ENCODE data around the gene THUMPD1. TPM values are rescaled to one million over a fixed set of nuclear protein-coding genes. Genes with fewer than 3 reads are reported as not detected.
A peak's percentile ranks its signal among the peaks of the same experiment; 100 is the strongest.
"Not testable (repeated sequence)": the region's sequence is repeated elsewhere in the genome, so short reads cannot be mapped to it uniquely, and the experiment has no call there.

Gene THUMPD1
- total RNA-seq, 2 experiments from 2014 or later = 56.4 to 58.6 TPM

DNA sequence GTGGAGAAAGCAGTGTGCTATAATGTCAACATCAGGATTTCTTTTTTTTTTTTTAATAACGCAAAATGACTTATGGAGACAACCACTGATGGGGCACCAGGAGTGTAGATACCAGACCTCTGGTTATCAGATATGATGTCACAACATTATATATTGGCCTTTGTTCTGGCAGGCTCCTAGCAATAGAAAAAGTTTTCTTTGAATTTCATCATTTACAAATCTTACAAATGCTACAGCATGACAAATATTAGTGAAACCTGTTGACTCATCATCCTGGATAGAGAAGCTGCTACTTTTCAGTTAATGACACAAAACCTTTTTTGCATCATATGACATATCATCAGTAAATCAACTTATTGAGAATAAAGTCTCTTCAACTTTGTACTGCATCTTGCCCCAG, 6.1 kb downstream of the THUMPD1 start:
- Mint-ChIP-seq H3K4me3 (no peak overlapping the region), H3K4me1 (peaks cover 32% of the 10 kb centered on the region), H3K27me3 (no peaks in the 10 kb centered on the region), H3K36me3 (peaks cover 22% of the 10 kb centered on the region), H3K27ac (peak overlapping the region; percentile 84), H3K9me3 (no peaks in the 10 kb centered on the region)
- no peak for DNase-seq

DNA sequence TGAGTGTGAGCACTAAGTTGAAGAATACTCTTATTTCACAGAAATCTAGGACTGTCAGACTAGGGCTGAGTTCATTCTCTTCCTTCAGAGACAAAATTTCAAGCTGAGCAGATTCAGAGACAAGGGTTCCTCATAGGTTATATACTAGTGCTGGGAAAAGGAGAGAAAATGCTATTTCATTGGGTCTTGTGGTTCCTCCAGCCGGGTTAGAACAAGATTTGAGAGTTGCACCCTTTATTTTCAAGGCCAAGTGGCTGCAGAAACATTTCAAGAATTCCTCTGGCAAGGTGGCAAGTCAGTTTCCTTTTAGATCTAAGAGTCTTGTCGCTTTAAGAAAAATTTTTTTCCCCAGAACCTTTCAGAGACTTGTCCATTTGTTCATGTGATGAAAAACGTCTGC, 6.8 kb downstream of the THUMPD1 start:
- Mint-ChIP-seq H3K9me3 (no peaks in the 10 kb centered on the region), H3K4me3 (no peak overlapping the region), H3K27ac (peak overlapping the region; percentile 84), H3K4me1 (peaks cover 26% of the 10 kb centered on the region), H3K36me3 (peaks cover 20% of the 10 kb centered on the region), H3K27me3 (no peaks in the 10 kb centered on the region)
- DNase-seq = no peak

DNA sequence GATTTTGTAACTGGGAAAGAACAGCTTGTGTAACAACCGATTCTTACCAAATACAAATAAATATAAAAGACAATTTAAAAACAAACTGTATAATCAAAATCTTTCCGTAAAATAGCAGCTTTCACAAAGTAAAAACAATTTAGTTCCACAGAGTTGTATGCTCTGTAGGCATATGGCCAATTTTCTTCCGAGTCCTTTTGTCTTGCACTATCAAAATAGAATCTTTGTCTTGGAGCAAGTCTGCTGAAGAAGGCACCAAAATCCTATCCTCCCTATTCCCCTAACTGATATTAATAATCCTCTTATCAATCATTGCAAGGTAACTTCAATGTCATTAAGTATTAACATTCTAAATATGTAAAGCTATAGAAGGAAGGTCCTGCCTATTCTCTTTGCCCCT, 7.6 kb downstream of the THUMPD1 start:
- H3K4me1 Mint-ChIP-seq = peaks cover 24% of the 10 kb centered on the region
- no peaks in the 10 kb centered on the region for H3K9me3 Mint-ChIP-seq
- H3K36me3 Mint-ChIP-seq = peaks cover 20% of the 10 kb centered on the region
- no peak overlapping the region for H3K4me3 Mint-ChIP-seq
- no peaks in the 10 kb centered on the region for H3K27me3 Mint-ChIP-seq
- DNase-seq = no peak
- H3K27ac Mint-ChIP-seq = peak overlapping the region; percentile 84

DNA sequence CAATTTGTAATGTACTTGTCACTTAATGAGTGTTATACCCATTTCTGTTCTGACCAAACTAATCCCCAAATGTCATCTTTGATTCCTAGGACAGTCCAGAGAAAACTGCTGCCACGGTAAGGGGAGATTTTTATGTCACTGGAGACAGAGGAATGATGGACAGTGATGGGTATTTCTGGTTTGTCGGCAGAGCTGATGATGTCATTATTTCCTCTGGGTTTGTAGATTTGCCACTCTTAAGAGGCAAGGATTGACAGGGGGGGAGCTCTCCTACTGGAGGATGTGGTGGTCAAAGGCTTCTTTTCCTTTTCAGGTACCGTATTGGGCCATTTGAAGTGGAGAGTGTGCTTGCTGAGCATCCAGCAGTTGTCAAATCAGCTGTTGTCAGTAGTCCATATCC, 12.5 kb downstream of the THUMPD1 start:
- no peak for DNase-seq
- Mint-ChIP-seq H3K4me1 (no peaks in the 10 kb centered on the region), H3K27ac (no peak overlapping the region), H3K4me3 (no peak overlapping the region), H3K27me3 (no peaks in the 10 kb centered on the region), H3K36me3 (peaks cover 4% of the 10 kb centered on the region), H3K9me3 (no peaks in the 10 kb centered on the region)

DNA sequence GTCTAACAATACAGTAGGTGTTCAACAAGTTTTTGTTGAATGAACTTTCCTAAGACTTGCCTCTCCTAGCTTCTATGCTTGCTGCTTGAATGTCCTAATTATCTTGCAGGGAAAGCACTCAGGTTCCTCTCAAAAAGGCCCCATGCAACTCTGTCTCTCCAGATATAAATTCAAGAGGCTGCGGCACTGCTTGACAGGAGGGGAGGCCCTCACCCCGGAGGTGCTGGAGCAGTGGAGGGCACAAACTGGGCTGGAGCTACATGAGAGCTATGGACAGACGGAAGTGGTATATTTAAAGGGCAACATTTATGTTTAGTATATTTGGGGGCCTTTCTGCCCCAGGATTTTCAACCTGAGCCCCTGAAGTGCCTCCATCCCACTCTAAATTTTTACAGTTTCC, 14.4 kb downstream of the THUMPD1 start:
- no peaks in the 10 kb centered on the region for H3K36me3 Mint-ChIP-seq
- H3K27ac Mint-ChIP-seq = no peak overlapping the region
- no peak for DNase-seq
- no peak overlapping the region for H3K4me3 Mint-ChIP-seq
- no peaks in the 10 kb centered on the region for H3K4me1 Mint-ChIP-seq
- no peaks in the 10 kb centered on the region for H3K27me3 Mint-ChIP-seq
- H3K9me3 Mint-ChIP-seq = no peaks in the 10 kb centered on the region

DNA sequence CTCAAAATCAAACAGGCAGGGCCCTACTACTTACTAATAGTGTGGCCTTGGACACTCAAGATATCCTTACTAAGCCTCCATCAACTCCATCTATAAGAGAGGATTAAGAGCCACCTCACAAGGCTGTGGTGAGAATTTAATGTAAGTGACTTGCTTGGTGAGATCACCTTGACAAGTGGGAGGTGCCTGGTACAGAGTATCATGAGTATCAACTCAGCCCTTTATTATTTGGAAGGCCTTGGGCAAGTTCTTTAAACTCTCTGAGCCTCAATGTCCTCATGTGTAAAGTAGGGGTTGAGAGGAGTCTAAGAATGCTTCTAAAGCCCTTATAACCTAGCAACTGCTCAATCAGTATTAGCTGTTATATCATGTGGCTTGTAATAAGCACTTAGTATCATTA, 15.0 kb downstream of the THUMPD1 start:
- H3K27ac Mint-ChIP-seq = no peak overlapping the region
- no peaks in the 10 kb centered on the region for H3K4me1 Mint-ChIP-seq
- H3K4me3 Mint-ChIP-seq = no peak overlapping the region
- no peak for DNase-seq
- no peaks in the 10 kb centered on the region for H3K36me3 Mint-ChIP-seq
- no peaks in the 10 kb centered on the region for H3K27me3 Mint-ChIP-seq
- no peaks in the 10 kb centered on the region for H3K9me3 Mint-ChIP-seq

DNA sequence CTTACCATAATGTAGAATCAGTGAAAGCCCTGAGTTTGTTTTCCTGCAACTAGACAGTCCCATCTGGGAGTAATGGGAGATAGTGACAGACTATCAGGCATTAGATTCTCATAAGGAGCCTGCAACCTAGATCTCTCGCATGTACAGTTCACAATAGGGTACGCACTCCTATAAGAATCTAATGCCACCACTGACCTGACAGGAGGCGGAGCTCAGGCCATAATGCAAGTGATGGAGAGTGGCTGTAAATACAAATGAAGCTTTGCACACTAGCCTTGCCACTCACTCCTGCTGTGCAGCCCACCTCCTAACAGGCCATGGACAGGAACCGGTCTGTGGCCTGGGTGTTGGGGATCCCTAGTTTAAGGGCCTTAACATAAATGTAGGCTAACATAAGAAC, 21.4 kb downstream of the THUMPD1 start:
- no peak overlapping the region for H3K27ac Mint-ChIP-seq
- no peak overlapping the region for H3K4me3 Mint-ChIP-seq
- no peaks in the 10 kb centered on the region for H3K4me1 Mint-ChIP-seq
- H3K36me3 Mint-ChIP-seq = no peaks in the 10 kb centered on the region
- H3K27me3 Mint-ChIP-seq = no peaks in the 10 kb centered on the region
- no peak for DNase-seq
- H3K9me3 Mint-ChIP-seq = no peaks in the 10 kb centered on the region

DNA sequence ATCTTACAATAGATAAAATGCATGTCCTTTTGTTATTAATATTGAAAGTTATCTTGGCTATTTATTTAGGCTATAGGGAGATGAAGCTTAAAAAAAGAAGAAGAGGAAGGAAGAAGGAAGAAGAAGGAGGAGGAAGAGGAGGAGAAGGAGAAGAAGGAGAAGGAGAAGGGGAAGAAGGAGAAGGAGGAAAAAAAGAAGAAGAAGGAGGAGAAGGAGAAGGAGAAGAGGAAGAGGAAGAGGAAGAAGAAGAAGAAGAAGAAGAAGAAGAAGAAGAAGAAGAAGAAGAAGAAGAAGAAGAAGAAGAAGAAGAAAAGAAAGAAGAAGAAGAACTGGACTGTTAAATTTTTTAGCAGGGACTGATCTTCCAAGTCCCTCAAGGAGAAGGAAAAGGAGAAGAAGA, 23.9 kb downstream of the THUMPD1 start:
- H3K9me3 Mint-ChIP-seq, H3K27ac Mint-ChIP-seq, H3K4me3 Mint-ChIP-seq, H3K36me3 Mint-ChIP-seq, H3K4me1 Mint-ChIP-seq, H3K27me3 Mint-ChIP-seq, DNase-seq: not testable (repeated sequence)

DNA sequence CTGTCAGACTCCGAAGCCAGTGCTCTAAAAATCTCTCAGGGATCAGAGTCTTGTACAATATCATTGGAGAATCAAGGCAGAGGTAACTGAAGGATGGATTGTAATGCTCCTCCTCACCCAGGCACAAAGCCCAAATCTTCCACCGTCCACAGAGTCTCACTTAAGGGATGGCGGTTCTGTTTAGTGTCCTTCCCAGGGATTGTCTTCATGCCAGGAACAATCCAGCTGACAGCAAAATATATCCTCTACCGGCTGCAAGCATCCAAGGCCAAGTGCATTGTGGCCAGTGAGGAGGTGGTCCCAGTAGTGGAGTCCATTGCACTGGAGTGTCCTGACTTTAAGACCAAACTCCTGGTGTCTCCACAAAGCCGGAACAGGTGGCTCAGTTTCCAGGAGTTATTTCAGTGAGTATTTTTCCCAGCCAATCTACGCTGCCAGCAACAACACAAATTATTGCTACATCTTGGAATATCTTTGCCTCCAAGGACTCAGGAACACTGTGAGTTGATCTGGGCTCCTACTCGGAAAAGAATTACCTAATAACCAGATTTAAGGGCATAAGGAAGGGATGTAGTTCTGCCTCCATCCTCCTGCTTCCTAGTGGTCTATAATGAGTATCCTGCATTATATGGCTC, 30.2 kb downstream of the THUMPD1 start:
- H3K4me3 Mint-ChIP-seq = no peak overlapping the region

DNA sequence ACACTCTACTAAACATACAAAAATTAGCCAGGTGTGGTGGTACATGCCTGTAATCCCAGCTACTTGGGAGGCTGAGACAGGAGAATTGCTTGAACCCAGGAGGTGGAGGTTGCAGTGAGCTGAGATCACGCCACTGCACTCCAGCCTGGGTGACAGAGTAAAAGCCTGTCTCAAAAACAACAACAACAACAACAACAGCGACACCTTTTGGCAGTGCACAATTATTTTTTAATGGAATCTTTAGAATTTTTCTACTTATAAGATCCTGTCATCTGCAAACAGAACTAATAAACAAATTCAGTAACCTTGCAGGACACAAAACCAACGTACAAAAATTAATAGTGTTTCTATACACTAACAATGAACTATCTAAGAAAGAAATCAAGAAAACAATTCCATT, 33.5 kb downstream of the THUMPD1 start:
- H3K4me3 Mint-ChIP-seq, H3K4me1 Mint-ChIP-seq, H3K27me3 Mint-ChIP-seq, H3K9me3 Mint-ChIP-seq, H3K36me3 Mint-ChIP-seq, DNase-seq, H3K27ac Mint-ChIP-seq: not testable (repeated sequence)

More for the DNA sequence above, 30.2 kb downstream of the THUMPD1 start:
- no peak overlapping the region for H3K27ac Mint-ChIP-seq
- no peaks in the 10 kb centered on the region for H3K27me3 Mint-ChIP-seq
- no peaks in the 10 kb centered on the region for H3K9me3 Mint-ChIP-seq
- no peak for DNase-seq
- H3K36me3 Mint-ChIP-seq = no peaks in the 10 kb centered on the region
- H3K4me1 Mint-ChIP-seq = no peaks in the 10 kb centered on the region

DNA sequence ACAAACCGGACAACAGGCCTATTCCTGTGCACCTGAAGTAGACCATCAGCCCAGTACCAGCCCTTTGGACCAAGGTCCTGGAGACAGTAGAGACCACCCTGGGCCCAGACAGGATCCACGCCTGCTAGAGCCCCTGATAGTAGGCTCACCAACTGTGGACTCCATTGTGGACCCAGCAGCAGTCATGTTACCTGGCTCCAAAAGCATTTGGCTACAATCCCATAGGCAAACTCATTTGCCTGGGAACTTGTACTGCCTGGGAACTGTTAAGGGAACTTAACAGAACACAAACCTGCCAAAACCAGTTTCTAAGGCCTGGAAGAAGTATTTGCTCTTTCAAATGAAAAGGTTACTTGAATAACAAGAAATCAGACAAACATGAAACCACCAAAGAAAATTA, 34.2 kb downstream of the THUMPD1 start:
- H3K27me3 Mint-ChIP-seq = no peaks in the 10 kb centered on the region
- no peak overlapping the region for H3K4me3 Mint-ChIP-seq
- H3K4me1 Mint-ChIP-seq = no peaks in the 10 kb centered on the region
- H3K9me3 Mint-ChIP-seq = no peaks in the 10 kb centered on the region
- H3K27ac Mint-ChIP-seq = no peak overlapping the region
- H3K36me3 Mint-ChIP-seq = peaks cover 16% of the 10 kb centered on the region
- no peak for DNase-seq

DNA sequence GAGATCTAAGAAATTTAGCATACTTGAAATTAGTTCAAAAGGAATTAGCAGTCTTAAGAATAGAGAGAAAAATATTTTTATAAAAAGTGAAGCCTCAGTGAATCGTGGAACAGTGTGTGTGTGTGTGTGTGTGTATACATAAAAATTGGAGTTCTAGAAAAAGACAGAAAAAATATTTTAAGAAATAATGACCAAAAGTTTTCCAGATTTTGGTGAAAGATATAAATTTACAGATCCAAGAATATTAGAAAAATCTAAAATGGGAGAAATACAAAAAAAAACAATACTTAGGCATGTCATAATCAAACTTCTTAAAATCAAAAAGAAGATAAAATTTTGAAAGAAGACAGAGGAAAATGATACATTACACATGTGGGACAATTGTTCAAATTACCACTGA, 35.6 kb downstream of the THUMPD1 start:
- peaks cover 16% of the 10 kb centered on the region for H3K36me3 Mint-ChIP-seq
- H3K4me1 Mint-ChIP-seq, H3K27me3 Mint-ChIP-seq, H3K9me3 Mint-ChIP-seq, H3K27ac Mint-ChIP-seq, H3K4me3 Mint-ChIP-seq, DNase-seq: not testable (repeated sequence)

DNA sequence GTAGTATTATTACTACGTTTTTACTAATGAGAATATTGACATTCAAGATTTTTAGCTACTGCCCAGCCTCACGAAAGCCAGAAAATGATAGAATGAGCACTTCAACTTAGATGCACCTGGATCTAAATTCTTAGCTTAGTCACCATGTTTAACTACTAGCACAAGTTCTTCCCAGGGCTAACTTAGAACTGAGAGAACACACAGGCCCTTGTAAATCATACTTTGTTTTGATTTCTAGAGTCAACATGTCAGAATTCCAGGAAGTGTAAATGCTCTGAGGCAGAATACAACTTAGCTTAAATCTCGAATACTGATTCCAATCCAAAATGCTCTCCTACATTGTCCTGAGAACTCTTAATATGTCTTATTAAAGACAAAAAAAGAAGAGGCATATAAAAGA, 37.3 kb downstream of the THUMPD1 start:
- H3K27me3 Mint-ChIP-seq = no peaks in the 10 kb centered on the region
- peaks cover 16% of the 10 kb centered on the region for H3K36me3 Mint-ChIP-seq
- no peak for DNase-seq
- H3K4me3 Mint-ChIP-seq = no peak overlapping the region
- peaks cover 3% of the 10 kb centered on the region for H3K9me3 Mint-ChIP-seq
- no peak overlapping the region for H3K27ac Mint-ChIP-seq
- no peaks in the 10 kb centered on the region for H3K4me1 Mint-ChIP-seq

DNA sequence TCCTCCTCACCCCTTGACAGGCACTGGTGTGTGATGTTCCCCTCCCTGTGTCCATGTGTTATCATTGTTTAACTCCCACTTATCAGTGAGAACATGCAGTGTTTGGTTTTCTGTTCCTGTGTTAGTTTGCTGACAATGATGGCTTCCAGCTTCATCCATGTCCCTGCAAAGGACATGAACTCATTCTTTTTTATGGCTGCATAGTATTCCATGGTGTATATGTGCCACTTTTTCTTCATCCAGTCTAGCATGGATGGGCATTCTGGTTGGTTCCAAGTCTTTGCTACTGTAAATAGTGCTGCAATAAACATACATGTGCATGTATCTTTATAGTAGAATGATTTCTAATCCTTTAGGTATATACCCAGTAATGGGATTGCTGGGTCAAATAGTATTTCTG, 39.9 kb downstream of the THUMPD1 start:
- H3K27ac Mint-ChIP-seq, H3K4me1 Mint-ChIP-seq, H3K9me3 Mint-ChIP-seq, H3K4me3 Mint-ChIP-seq, H3K27me3 Mint-ChIP-seq, DNase-seq: not testable (repeated sequence)
- H3K36me3 Mint-ChIP-seq = peaks cover 16% of the 10 kb centered on the region

DNA sequence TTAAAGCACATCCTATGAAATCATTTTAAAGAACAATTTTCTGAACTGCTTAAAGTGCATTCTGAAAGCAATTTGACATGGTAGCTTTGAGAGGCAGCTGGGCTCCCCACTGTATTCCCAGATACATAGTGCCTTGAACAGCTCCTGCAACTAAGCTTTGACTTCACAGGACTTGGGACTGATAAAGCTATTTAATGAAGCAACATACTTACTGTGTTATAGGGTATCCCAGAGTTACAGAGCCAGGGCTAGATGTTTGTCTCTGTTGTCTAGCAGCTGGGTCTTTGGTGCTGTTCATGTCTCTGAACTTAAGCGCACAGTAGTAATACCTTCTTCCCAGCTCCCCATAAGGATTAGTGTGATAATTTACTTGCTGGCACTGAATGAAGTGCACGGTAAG, 45.0 kb downstream of the THUMPD1 start:
- no peak for DNase-seq
- H3K4me1 Mint-ChIP-seq = no peaks in the 10 kb centered on the region
- H3K27me3 Mint-ChIP-seq = no peaks in the 10 kb centered on the region
- H3K27ac Mint-ChIP-seq = no peak overlapping the region
- no peaks in the 10 kb centered on the region for H3K36me3 Mint-ChIP-seq
- H3K9me3 Mint-ChIP-seq = peaks cover 1% of the 10 kb centered on the region
- no peak overlapping the region for H3K4me3 Mint-ChIP-seq

DNA sequence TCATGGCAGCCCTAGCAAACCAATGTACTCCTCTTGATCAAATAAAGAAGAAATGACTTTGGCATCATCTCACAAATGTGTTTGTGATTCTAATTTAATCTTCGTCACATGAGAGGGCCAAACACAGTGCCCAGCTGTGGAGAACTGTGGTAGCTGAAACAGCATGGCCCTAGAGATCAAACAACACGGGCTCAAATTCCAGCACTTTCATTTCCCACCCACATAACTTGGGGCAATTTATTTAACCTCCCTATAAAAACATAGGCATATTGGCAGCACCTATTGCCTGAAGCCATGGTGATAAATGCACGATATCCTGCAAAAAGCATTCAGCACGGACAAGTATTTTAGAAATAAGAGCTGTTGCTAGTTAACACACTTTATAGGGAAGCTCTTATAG, 46.6 kb downstream of the THUMPD1 start:
- H3K4me3 Mint-ChIP-seq = no peak overlapping the region
- no peaks in the 10 kb centered on the region for H3K4me1 Mint-ChIP-seq
- no peaks in the 10 kb centered on the region for H3K9me3 Mint-ChIP-seq
- H3K27ac Mint-ChIP-seq = no peak overlapping the region
- H3K27me3 Mint-ChIP-seq = no peaks in the 10 kb centered on the region
- H3K36me3 Mint-ChIP-seq = no peaks in the 10 kb centered on the region
- no peak for DNase-seq

DNA sequence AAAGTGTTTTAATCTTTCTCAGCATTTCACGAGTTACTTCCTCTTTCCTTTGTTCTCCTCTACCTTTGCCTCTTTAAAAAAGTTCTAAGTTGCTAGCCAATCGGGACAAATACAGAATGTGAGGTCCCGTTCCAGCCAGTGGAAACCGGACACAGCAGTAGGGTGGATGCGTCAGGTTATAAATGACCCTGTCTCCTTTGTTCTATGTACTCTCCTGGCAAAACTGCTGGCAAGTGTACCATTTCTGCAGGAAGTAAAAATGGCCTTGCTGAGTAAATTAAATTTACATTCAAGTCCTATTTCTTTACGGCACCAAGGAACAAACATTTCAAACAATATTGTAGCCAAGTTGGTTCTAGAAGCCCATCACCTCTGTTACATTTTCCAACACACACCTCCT, 47.5 kb downstream of the THUMPD1 start:
- H3K36me3 Mint-ChIP-seq, H3K4me1 Mint-ChIP-seq, H3K4me3 Mint-ChIP-seq, DNase-seq, H3K27ac Mint-ChIP-seq, H3K9me3 Mint-ChIP-seq, H3K27me3 Mint-ChIP-seq: not testable (repeated sequence)

All from activated naive CD8-positive, alpha-beta T cell treated with anti-CD3 and anti-CD28 coated beads for 36 hours (primary cell).